Neuronal stem cell (in vitro differentiated cells): ENCODE data around the gene NRIP2.
A peak's percentile ranks its signal among the peaks of the same experiment; 100 is the strongest.

Source experiments
- DNase-seq: peaks from one replicate; pipeline ENCODE4 v3.0.0-alpha.2; 2013; ENCODE audit warnings: low spot score
- H2AFZ ChIP-seq: one replicate; pipeline ENCODE4 v1.6.1; 2013; ENCODE audit warnings: mild to moderate bottlenecking, low read length, inconsistent platforms
- H2AK5ac ChIP-seq: 2 replicates; pipeline ENCODE4 v1.6.1; 2013; ENCODE audit warnings: low read depth, mild to moderate bottlenecking, inconsistent platforms, low read length, moderate library complexity, mixed read lengths
- H2BK120ac ChIP-seq: 2 replicates; pipeline ENCODE4 v1.6.1; 2013; ENCODE audit warnings: low read depth, mild to moderate bottlenecking, inconsistent platforms, low read length, moderate library complexity, mixed read lengths
- H2BK12ac ChIP-seq: one replicate; pipeline ENCODE4 v1.6.1; 2013; ENCODE audit warnings: low read length, inconsistent platforms
- H2BK15ac ChIP-seq: 2 replicates; pipeline ENCODE4 v1.6.1; 2013; ENCODE audit warnings: mild to moderate bottlenecking, low read length, inconsistent platforms, mixed read lengths
- H2BK5ac ChIP-seq: one replicate; pipeline ENCODE4 v1.6.1; 2013; ENCODE audit warnings: inconsistent platforms, mild to moderate bottlenecking, low read length, moderate library complexity
- H3K14ac ChIP-seq: one replicate; pipeline ENCODE4 v1.6.1; 2013; ENCODE audit warnings: low read length, inconsistent platforms
- H3K18ac ChIP-seq: 2 replicates; pipeline ENCODE4 v1.6.1; 2013; ENCODE audit warnings: low read length, inconsistent platforms
- H3K23ac ChIP-seq: 2 replicates; pipeline ENCODE4 v1.6.1; 2013; ENCODE audit warnings: low read depth, mild to moderate bottlenecking, mixed read lengths, low read length, inconsistent platforms; ENCODE audit not compliant: poor library complexity
- H3K27ac ChIP-seq: replicated peaks from 3 replicates; pipeline ENCODE4 v1.5.1; 2013; ENCODE audit warnings: low read length, inconsistent platforms
- H3K27me3 ChIP-seq, 3 experiments: 2 replicates each; pipeline ENCODE4 v1.6.1; 2013; ENCODE audit warnings: low read length in 3 of 3, mild to moderate bottlenecking in 2 of 3, inconsistent platforms in 1 of 3, low read depth in 1 of 3, mixed read lengths in 1 of 3, moderate library complexity in 1 of 3; ENCODE audit not compliant: control insufficient read depth in 3 of 3, insufficient read depth in 3 of 3
- H3K36me3 ChIP-seq, 2 donors: replicated peaks in 1 of 2; 2 replicates each; pipeline ENCODE4 v1.6.1; 2013; ENCODE audit warnings: low read length in 2 of 2; ENCODE audit not compliant: control insufficient read depth in 2 of 2, insufficient read depth in 2 of 2
- H3K4ac ChIP-seq: 2 replicates; pipeline ENCODE4 v1.6.1; 2013; ENCODE audit warnings: inconsistent platforms, mild to moderate bottlenecking, low read length, moderate library complexity
- H3K4me1 ChIP-seq, 2 donors: 1 replicate in 1 of 2; 2 replicates in 1 of 2; pipeline ENCODE4 v1.6.1; 2013; ENCODE audit warnings: low read length in 2 of 2, low read depth in 1 of 2; ENCODE audit not compliant: control insufficient read depth in 2 of 2, insufficient read depth in 1 of 2
- H3K4me2 ChIP-seq: one replicate; pipeline ENCODE4 v1.6.1; 2013; ENCODE audit warnings: mild to moderate bottlenecking, low read length, inconsistent platforms; ENCODE audit not compliant: insufficient read depth, poor library complexity, severe bottlenecking
- H3K4me3 ChIP-seq, 2 donors: 2 replicates each; pipeline ENCODE4 v1.5.1; 2013; ENCODE audit warnings: low read length in 2 of 2, mild to moderate bottlenecking in 2 of 2, inconsistent platforms in 1 of 2, moderate library complexity in 1 of 2
- H3K79me1 ChIP-seq: one replicate; pipeline ENCODE4 v1.6.1; 2013; ENCODE audit warnings: low read depth, mild to moderate bottlenecking, inconsistent platforms, low read length, moderate library complexity
- H3K9ac ChIP-seq: one replicate; pipeline ENCODE4 v1.6.1; 2013; ENCODE audit warnings: mild to moderate bottlenecking, low read depth, low read length, inconsistent platforms; ENCODE audit not compliant: poor library complexity
- H3K9me3 ChIP-seq, 2 donors: replicated peaks in 1 of 2; 2 replicates each; pipeline versions ENCODE3 to v1.6.1; 2013; ENCODE audit warnings: low read length in 2 of 2, mild to moderate bottlenecking in 2 of 2, inconsistent platforms in 1 of 2, low read depth in 1 of 2, mixed read lengths in 1 of 2, moderate library complexity in 1 of 2; ENCODE audit not compliant: control insufficient read depth in 2 of 2, insufficient read depth in 1 of 2
- H4K8ac ChIP-seq: one replicate; pipeline ENCODE4 v1.6.1; 2013; ENCODE audit warnings: low read depth, mild to moderate bottlenecking, inconsistent platforms, low read length, moderate library complexity
- H4K91ac ChIP-seq: one replicate; pipeline ENCODE4 v1.6.1; 2013; ENCODE audit warnings: low read length, low read depth, mild to moderate bottlenecking, inconsistent platforms; ENCODE audit not compliant: poor library complexity
- WGBS, 2 donors: extraction: QIAGEN DNeasy Blood & Tissue Kit; methylation state at CpG; one replicate each; pipeline ENCODE4 v1.1.7; 2013; ENCODE audit warnings: missing lambda C conversion rate in 2 of 2, mixed read lengths in 1 of 2; ENCODE audit not compliant: insufficient read length in 2 of 2, insufficient replicate concordance in 1 of 2; ENCODE audit errors: extremely low coverage in 2 of 2; 5-methylcytosine and 5-hydroxymethylcytosine counted together

Gene NRIP2

DNA sequence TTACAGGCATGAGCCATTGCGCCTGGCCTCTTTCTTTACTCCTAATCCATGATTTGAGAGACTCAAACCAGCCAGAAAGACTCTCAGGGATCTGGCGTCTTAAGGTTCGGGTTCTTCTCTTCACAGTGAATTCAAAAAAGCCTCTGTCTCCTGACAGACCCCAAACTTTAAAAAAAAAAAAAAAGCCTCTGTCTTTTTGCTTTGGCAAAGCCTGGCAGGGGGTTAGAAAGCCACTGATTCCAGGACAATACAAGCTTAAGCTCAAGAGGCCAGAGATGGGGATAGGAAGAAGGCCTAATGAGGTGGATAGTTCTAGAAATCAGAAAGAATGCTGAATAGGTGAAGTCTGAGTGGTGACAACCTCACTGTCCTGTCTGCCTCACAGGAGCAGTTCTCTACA is 8.8 kb downstream of the NRIP2 start:
- Histone ChIP-seq H3K23ac (no peak overlapping the region), H3K9ac (no peak overlapping the region), H2BK120ac (no peak overlapping the region), H3K36me3 (peaks cover 24 to 80% of the 10 kb centered on the region in 2 donors), H3K27me3 (no peaks in the 10 kb centered on the region), H3K4me1 (peaks cover 24 to 25% of the 10 kb centered on the region in 2 donors), H3K4ac (no peak overlapping the region), H3K79me1 (no peaks in the 10 kb centered on the region), H3K18ac (no peak overlapping the region), H4K8ac (no peak overlapping the region), H4K91ac (no peak overlapping the region), H3K14ac (no peak overlapping the region), H3K9me3 (no peaks in the 10 kb centered on the region), H3K4me3 (no peak overlapping the region), H3K27ac (peak overlapping the region; percentile 87), H2AK5ac (no peak overlapping the region), H2BK12ac (no peak overlapping the region), H2AFZ (no peak overlapping the region), H2BK15ac (no peak overlapping the region), H2BK5ac (no peak overlapping the region), H3K4me2 (no peak overlapping the region)
- no peak for DNase-seq
- WGBS, 2 donors, result no CpG with 5 or more reads among the region's 3 CpGs

DNA sequence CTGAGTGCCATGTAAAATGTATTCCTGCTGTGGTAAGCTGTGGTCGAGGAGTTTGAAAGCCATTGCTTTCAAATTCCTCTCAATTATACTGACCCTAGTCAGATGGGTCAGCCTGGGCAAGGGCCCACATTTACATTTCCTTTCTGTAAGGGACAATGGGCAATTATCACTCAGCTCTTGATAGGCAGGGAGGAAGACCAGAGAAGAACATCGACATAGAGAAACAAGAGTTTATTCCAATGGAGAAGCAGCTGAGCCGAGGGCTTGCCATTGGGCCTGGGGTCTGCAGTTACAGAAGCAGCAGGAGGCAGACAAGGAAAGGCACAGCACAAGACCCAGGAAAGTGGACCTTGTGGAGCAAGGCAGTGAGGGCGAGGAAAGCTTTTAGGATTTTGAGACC is 9.7 kb downstream of the NRIP2 start:
- Histone ChIP-seq H4K91ac (no peak overlapping the region), H2BK12ac (no peak overlapping the region), H3K36me3 (peaks cover 26 to 80% of the 10 kb centered on the region in 2 donors), H2AFZ (no peak overlapping the region), H4K8ac (no peak overlapping the region), H3K9ac (no peak overlapping the region), H2BK5ac (no peak overlapping the region), H3K9me3 (no peaks in the 10 kb centered on the region), H3K23ac (no peak overlapping the region), H3K18ac (peak overlapping the region; percentile 24), H3K79me1 (no peaks in the 10 kb centered on the region), H3K4ac (no peak overlapping the region), H3K4me3 (no peak overlapping the region), H3K4me1 (peaks cover 24 to 25% of the 10 kb centered on the region in 2 donors), H2BK15ac (no peak overlapping the region), H3K27ac (peak overlapping the region; percentile 87), H3K27me3 (no peaks in the 10 kb centered on the region), H2AK5ac (no peak overlapping the region), H3K4me2 (no peak overlapping the region), H3K14ac (no peak overlapping the region), H2BK120ac (no peak overlapping the region)
- no peak for DNase-seq
- whole genome bisulfite sequencing, 2 donors, result no CpG with 5 or more reads among the region's 4 CpGs

DNA sequence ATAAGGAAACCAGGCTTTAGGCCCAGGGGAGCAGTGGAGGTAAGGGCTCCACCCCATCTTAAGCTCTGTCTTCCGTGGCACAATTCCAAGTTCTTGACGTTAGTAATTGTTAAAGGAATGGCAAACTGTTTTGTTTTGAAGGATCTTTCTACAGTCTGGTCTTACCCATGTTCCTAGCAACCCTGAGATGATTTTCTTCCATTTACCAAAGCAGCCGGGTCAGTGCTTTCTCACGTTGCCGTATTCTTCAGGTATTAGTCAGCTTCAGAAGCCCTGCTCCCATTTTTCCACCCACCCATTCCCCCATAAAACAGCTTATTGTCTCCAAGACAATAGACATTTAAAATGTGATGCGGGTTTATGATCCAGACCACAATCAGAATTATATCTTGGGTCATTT is 10.3 kb downstream of the NRIP2 start:
- Histone ChIP-seq H2BK120ac (no peak overlapping the region), H3K18ac (no peak overlapping the region), H4K91ac (no peak overlapping the region), H3K79me1 (no peaks in the 10 kb centered on the region), H3K23ac (no peak overlapping the region), H3K14ac (no peak overlapping the region), H2BK12ac (no peak overlapping the region), H3K4me1 (peaks cover 24 to 25% of the 10 kb centered on the region in 2 donors), H3K36me3 (peaks cover 31 to 83% of the 10 kb centered on the region in 2 donors), H2BK5ac (no peak overlapping the region), H3K27ac (no peak overlapping the region), H3K4me3 (no peak overlapping the region), H3K27me3 (no peaks in the 10 kb centered on the region), H3K9me3 (no peaks in the 10 kb centered on the region), H3K4ac (no peak overlapping the region), H3K4me2 (no peak overlapping the region), H3K9ac (no peak overlapping the region), H2BK15ac (no peak overlapping the region), H2AFZ (no peak overlapping the region), H2AK5ac (no peak overlapping the region), H4K8ac (no peak overlapping the region)
- WGBS, 2 donors, result no CpG with 5 or more reads among the region's 6 CpGs
- no peak for DNase-seq

DNA sequence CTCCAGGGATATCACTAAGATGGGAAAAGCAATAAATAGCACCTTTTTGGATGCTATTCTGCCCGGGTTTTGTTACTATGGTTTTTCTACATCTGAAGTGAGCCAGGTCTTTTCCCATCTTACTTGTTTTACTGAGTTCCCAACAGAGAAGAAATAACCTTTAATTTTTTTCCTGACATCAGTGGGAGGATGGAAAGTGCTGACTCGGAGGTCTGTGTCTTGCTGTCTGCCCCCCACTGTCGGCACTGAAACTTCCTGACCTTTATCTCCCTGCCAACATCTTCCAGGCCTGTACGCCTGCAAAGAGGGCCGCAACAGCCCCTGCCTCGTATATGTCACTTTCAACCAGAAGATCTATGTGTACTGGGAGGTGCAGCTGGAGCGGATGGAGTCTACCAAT is 11.4 kb downstream of the NRIP2 start:
- H3K18ac ChIP-seq, result no peak overlapping the region
- no peak for DNase-seq
- H3K4me2 ChIP-seq, result no peak overlapping the region
- WGBS, 2 donors, result no CpG with 5 or more reads among the region's 7 CpGs
- no peak overlapping the region for H3K23ac ChIP-seq
- H2BK120ac ChIP-seq, result no peak overlapping the region
- no peak overlapping the region for H3K9ac ChIP-seq
- no peak overlapping the region for H2AFZ ChIP-seq
- H4K91ac ChIP-seq, result no peak overlapping the region
- no peak overlapping the region for H3K4me3 ChIP-seq
- H2BK5ac ChIP-seq, result no peak overlapping the region
- no peak overlapping the region for H2BK15ac ChIP-seq
- peaks cover 31 to 82% of the 10 kb centered on the region in 2 donors for H3K36me3 ChIP-seq
- H3K14ac ChIP-seq, result no peak overlapping the region
- H2BK12ac ChIP-seq, result no peak overlapping the region
- H3K27me3 ChIP-seq, result no peaks in the 10 kb centered on the region
- H2AK5ac ChIP-seq, result no peak overlapping the region
- H3K4me1 ChIP-seq, result peaks cover 24 to 25% of the 10 kb centered on the region in 2 donors
- no peak overlapping the region for H4K8ac ChIP-seq
- no peak overlapping the region for H3K4ac ChIP-seq
- no peaks in the 10 kb centered on the region for H3K79me1 ChIP-seq
- H3K9me3 ChIP-seq, result no peaks in the 10 kb centered on the region
- no peak overlapping the region for H3K27ac ChIP-seq
